Keratinocyte (primary cell): ENCODE results near the gene CHGA. TPM values are rescaled to one million over a fixed set of nuclear protein-coding genes. Genes with fewer than 3 reads are reported as not detected.

ENCODE experiments used
- DNase-seq: peaks from one replicate; pipeline ENCODE4 v3.0.0-alpha.2; 2011; ENCODE audit warnings: low read depth, missing footprints, low spot score
- FAIRE-seq: peaks from 2 replicates; lab custom pipeline; 2011; peaks lifted over from hg19 to GRCh38; lab: Jason Lieb, UNC
- H2AFZ ChIP-seq: 2 replicates; pipeline ENCODE4 v1.6.0; 2012; ENCODE audit warnings: low read length, control low read depth, inconsistent platforms; ENCODE audit not compliant: control insufficient read depth
- H3K27ac ChIP-seq: 2 replicates; pipeline ENCODE4 v1.5.1; 2011; ENCODE audit warnings: low read length; ENCODE audit not compliant: control insufficient read depth, insufficient read depth
- H3K27me3 ChIP-seq: 3 replicates; pipeline ENCODE4 v1.6.0; 2011; ENCODE audit warnings: low read length; ENCODE audit not compliant: control insufficient read depth, insufficient read depth; ENCODE audit errors: extremely low read depth
- H3K36me3 ChIP-seq, 2 experiments: 2 replicates in 1 of 2; 3 replicates in 1 of 2; pipeline ENCODE4 v1.5.1; 2011; ENCODE audit warnings: low read length in 2 of 2, mild to moderate bottlenecking in 1 of 2; ENCODE audit not compliant: control insufficient read depth in 2 of 2, insufficient read depth in 2 of 2; ENCODE audit errors: extremely low read depth in 1 of 2
- H3K4me1 ChIP-seq: 3 replicates; pipeline ENCODE4 v1.5.1; 2011; ENCODE audit warnings: low read length; ENCODE audit not compliant: control insufficient read depth, insufficient read depth; ENCODE audit errors: extremely low read depth
- H3K4me2 ChIP-seq: 3 replicates; pipeline ENCODE4 v1.6.0; 2011; ENCODE audit warnings: low read depth, low read length; ENCODE audit not compliant: control insufficient read depth, insufficient read depth; ENCODE audit errors: extremely low read depth
- H3K4me3 ChIP-seq, 3 experiments: fragments of 200-600 bp in 1 of 3; sonication (generic) in 1 of 3; 2 replicates in 2 of 3; 3 replicates in 1 of 3; pipeline ENCODE4 v1.5.1; 2011 to 2016; ENCODE audit warnings: low read length in 3 of 3, mild to moderate bottlenecking in 3 of 3, control low read depth in 2 of 3, inconsistent platforms in 1 of 3, low read depth in 1 of 3, mixed read lengths in 1 of 3, mixed run types in 1 of 3, moderate library complexity in 1 of 3; ENCODE audit not compliant: control insufficient read depth in 2 of 3, insufficient read depth in 2 of 3; ENCODE audit errors: extremely low read depth in 1 of 3
- H3K79me2 ChIP-seq: 2 replicates; pipeline ENCODE4 v1.6.0; 2012; ENCODE audit warnings: low read length; ENCODE audit not compliant: control insufficient read depth, insufficient read depth
- H3K9ac ChIP-seq: 3 replicates; pipeline ENCODE4 v1.6.0; 2011; ENCODE audit warnings: low read length; ENCODE audit not compliant: control insufficient read depth, insufficient read depth; ENCODE audit errors: extremely low read depth
- H3K9me1 ChIP-seq: 3 replicates; pipeline ENCODE4 v1.6.0; 2011; ENCODE audit warnings: low read length; ENCODE audit not compliant: control insufficient read depth, insufficient read depth; ENCODE audit errors: extremely low read depth
- H3K9me3 ChIP-seq: 2 replicates; pipeline ENCODE4 v1.5.1; 2012; ENCODE audit warnings: low read depth, low read length; ENCODE audit not compliant: control insufficient read depth
- H4K20me1 ChIP-seq: 3 replicates; pipeline ENCODE4 v1.6.0; 2011; ENCODE audit warnings: low read length; ENCODE audit not compliant: control insufficient read depth, insufficient read depth; ENCODE audit errors: extremely low read depth
- EZH2 ChIP-seq: IDR thresholded peaks from one replicate; pipeline ENCODE4 v1.6.1; 2012; ENCODE audit warnings: inconsistent platforms, mild to moderate bottlenecking, low read length, moderate library complexity
- dilution Hi-C: fragments of 300-500 bp; cut with MboI; formaldehyde crosslinking; loops from one replicate; pipeline ENCODE4 v1.7.0; 2020; ENCODE audit warnings: low sequenced_read_pairs; ENCODE audit not compliant: extremely low pct_ligation_motif_present
- polyA plus RNA-seq, 5 experiments: library from polyadenylated mRNA; depleted of rRNA in 3 of 5; stranded (reverse) in 3 of 5; stranded (forward) in 1 of 5; unstranded in 1 of 5; fragments of >200 nt; gene quantifications; 1 replicate in 1 of 5; 2 replicates in 3 of 5; 3 replicates in 1 of 5; pipeline versions ENCODE4 v1.2.1 to v1.2.3, GENCODE V29; 2011 to 2012; ENCODE audit warnings: missing spikeins in 2 of 5, low read depth in 1 of 5, low replicate concordance in 1 of 5
- TF ChIP-seq, protein P1 (sequence below), 3 experiments: IDR thresholded peaks in 1 of 3; conservative IDR thresholded peaks in 1 of 3; optimal IDR thresholded peaks in 1 of 3; 2 replicates in 2 of 3; 3 replicates in 1 of 3; pipeline versions ENCODE3 to v1.5.1; 2011; ENCODE audit warnings: low read length in 3 of 3, mild to moderate bottlenecking in 3 of 3, moderate library complexity in 2 of 3, control low read depth in 1 of 3, inconsistent platforms in 1 of 3; ENCODE audit not compliant: insufficient read depth in 2 of 3; ENCODE audit errors: extremely low read depth in 1 of 3

CHGA gene
- polyA plus RNA-seq, 1 donor (not counting 4 experiments of a cell fraction or from before 2014, with no cell fraction given), result 0.04 TPM

DNA sequence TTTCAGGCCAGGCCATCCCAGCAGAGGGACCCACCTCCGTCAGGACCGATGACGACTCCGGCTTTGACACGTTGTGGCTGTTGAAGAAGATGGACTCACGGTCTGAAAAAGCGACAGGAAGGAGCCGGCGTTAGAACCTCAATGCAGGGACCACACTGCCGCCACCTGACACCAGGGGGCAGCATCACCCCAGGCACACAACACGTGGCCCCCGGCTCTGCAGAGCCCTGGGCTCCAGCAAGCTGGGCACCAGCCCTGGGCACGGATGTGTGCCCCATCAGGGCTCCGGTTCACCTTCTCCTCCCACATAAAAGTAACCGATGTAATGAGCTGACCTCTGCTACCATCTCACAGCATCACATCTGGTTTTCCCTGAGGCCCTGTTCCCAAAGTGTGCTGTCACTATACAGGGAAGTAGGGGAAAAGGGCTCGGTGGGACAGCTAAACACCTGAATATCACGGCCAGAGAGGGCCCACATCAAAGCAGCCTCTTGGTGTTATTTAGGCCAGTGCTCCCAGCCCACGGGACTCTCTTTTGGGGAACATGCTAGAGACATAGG lies 29.0 kb downstream of the CHGA start:
- TF ChIP-seq EZH2, result no peak
- TF ChIP-seq, protein P1, sequence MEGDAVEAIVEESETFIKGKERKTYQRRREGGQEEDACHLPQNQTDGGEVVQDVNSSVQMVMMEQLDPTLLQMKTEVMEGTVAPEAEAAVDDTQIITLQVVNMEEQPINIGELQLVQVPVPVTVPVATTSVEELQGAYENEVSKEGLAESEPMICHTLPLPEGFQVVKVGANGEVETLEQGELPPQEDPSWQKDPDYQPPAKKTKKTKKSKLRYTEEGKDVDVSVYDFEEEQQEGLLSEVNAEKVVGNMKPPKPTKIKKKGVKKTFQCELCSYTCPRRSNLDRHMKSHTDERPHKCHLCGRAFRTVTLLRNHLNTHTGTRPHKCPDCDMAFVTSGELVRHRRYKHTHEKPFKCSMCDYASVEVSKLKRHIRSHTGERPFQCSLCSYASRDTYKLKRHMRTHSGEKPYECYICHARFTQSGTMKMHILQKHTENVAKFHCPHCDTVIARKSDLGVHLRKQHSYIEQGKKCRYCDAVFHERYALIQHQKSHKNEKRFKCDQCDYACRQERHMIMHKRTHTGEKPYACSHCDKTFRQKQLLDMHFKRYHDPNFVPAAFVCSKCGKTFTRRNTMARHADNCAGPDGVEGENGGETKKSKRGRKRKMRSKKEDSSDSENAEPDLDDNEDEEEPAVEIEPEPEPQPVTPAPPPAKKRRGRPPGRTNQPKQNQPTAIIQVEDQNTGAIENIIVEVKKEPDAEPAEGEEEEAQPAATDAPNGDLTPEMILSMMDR (optimal IDR thresholded peaks at IDR 0.05 in 1 of 3, IDR thresholded peaks at IDR 0.05 in 1 of 3, conservative IDR thresholded peaks at IDR 0.05 in 1 of 3; ENCODE audit: extremely low read depth in 1 of 3, insufficient read depth in 2 of 3, low read length in 3 of 3), result peak; percentile 79 to 95 (median 94)
- Histone ChIP-seq H3K4me1 (peaks cover 4% of the 10 kb centered on the region), H3K9ac (no peak overlapping the region), H4K20me1 (no peaks in the 10 kb centered on the region), H3K27me3 (no peaks in the 10 kb centered on the region), H3K4me3 (no peak overlapping the region), H3K9me3 (no peaks in the 10 kb centered on the region), H3K79me2 (no peaks in the 10 kb centered on the region), H3K36me3 (peaks cover 16 to 47% of the 10 kb centered on the region in 2 experiments), H3K27ac (no peak overlapping the region), H3K9me1 (no peaks in the 10 kb centered on the region), H3K4me2 (no peak overlapping the region), H2AFZ (no peak overlapping the region)
- FAIRE-seq (peak; percentile 39), DNase-seq (no peak)
- dilution Hi-C loops, result no loop called here

DNA sequence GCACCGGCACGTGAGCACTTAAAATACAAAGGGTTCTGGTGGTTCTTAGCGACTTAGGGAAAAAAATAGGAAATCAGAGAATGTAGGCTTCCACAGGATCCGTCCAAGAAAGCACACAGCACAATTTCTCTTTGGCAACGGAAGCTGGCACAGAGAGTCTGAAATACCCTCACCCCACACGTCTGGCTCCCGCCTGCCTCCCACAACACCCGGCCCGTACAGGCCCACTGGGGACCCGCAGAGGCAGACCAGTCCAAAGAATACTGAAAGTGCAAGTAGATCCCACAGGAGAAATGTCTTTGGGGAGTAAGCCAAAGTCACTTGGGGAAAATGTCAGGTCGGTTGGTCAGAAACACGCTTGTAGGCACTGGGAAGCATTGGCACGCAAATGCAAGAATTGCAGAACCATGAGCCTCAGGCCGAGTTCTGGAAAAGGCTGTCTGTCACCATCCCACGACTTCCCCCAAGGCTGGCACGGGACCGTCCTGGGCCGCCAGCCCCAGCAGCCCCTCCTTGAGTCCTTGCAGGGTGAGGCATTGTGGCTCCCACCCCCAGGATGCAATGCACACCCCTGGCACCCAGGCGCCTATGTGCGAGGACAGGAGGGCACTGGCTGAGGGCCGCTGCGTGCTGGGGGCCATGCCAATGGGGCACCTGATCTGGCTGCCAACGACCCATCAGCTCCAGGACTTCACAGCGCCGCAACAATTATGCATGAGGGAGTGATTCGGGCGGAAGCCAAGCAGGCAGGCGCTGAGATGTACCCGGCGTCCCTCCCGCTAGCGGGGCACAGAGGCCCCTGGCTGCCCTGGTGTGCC lies 29.7 kb downstream of the CHGA start:
- Histone ChIP-seq H4K20me1 (no peaks in the 10 kb centered on the region), H3K9me1 (no peaks in the 10 kb centered on the region), H3K36me3 (peaks cover 20 to 48% of the 10 kb centered on the region in 2 experiments), H2AFZ (no peak overlapping the region), H3K4me3 (no peak overlapping the region), H3K4me2 (no peak overlapping the region), H3K4me1 (peaks cover 4% of the 10 kb centered on the region), H3K27me3 (no peaks in the 10 kb centered on the region), H3K9me3 (no peaks in the 10 kb centered on the region), H3K9ac (no peak overlapping the region), H3K79me2 (no peaks in the 10 kb centered on the region), H3K27ac (no peak overlapping the region)
- no peak for TF ChIP-seq EZH2
- TF ChIP-seq, protein P1 (optimal IDR thresholded peaks at IDR 0.05 in 1 of 3, IDR thresholded peaks at IDR 0.05 in 1 of 3, conservative IDR thresholded peaks at IDR 0.05 in 1 of 3; ENCODE audit: extremely low read depth in 1 of 3, insufficient read depth in 2 of 3, low read length in 3 of 3), result no peak
- no peak for DNase-seq
- FAIRE-seq, result no peak
- dilution Hi-C loops, result no loop called here
